Measurements from ENCODE around the gene PRKCH. TPM values are rescaled to one million over a fixed set of nuclear protein-coding genes. Genes with fewer than 3 reads are reported as not detected.

Gene PRKCH
- total RNA-seq, 1 experiment from 2014 or later = 12.4 TPM

- Mint-ChIP-seq H3K4me1 (ENCODE audit: insufficient read depth, unreplicated experiment) (peaks cover 38% of the 10 kb centered on the region), H3K9me3 (ENCODE audit: unreplicated experiment) (no peaks in the 10 kb centered on the region), H3K27me3 (ENCODE audit: insufficient read depth, unreplicated experiment) (no peaks in the 10 kb centered on the region), H3K4me3 (ENCODE audit: unreplicated experiment) (no peak overlapping the region), H3K36me3 (ENCODE audit: insufficient read depth, unreplicated experiment) (peaks cover 4% of the 10 kb centered on the region), H3K27ac (ENCODE audit: low read depth, unreplicated experiment) (no peak overlapping the region)
- TF ChIP-seq CTCF (IDR thresholded peaks at IDR 0.05; ENCODE audit: unreplicated experiment) = no peak
- CTCF ChIA-PET = interaction anchor here (0.6 to 2.0 kb wide), 7 partner anchors 23 to 359 kb away, joined by 3 to 7 read pairs (median 3); partner anchors contain the start of gene SNAPC1
- POLR2A ChIA-PET = interaction anchor here (0.7 to 7.8 kb wide), 11 partner anchors 9 to 282 kb away, joined by 3 to 103 read pairs (median 4); partner anchors contain the start of genes HIF1A and SNAPC1
- peak; percentile 79 for DNase-seq (ENCODE audit: unreplicated experiment)
- BruUV-seq (replicated peaks) = no TSS peak
- intact Hi-C loops (cut with micrococcal nuclease) = no loop called here
Observed at GRCh38 chr14:61479746-61480502, 158.5 kb downstream of the PRKCH start.

GRCh38 chr14:61480704-61481285 lies 159.4 kb downstream of the PRKCH start:
- no peak for TF ChIP-seq CTCF (IDR thresholded peaks at IDR 0.05; ENCODE audit: unreplicated experiment)
- Mint-ChIP-seq H3K4me1 (ENCODE audit: insufficient read depth, unreplicated experiment) (peaks cover 38% of the 10 kb centered on the region), H3K36me3 (ENCODE audit: insufficient read depth, unreplicated experiment) (peaks cover 7% of the 10 kb centered on the region), H3K27me3 (ENCODE audit: insufficient read depth, unreplicated experiment) (no peaks in the 10 kb centered on the region), H3K4me3 (ENCODE audit: unreplicated experiment) (no peak overlapping the region), H3K9me3 (ENCODE audit: unreplicated experiment) (no peaks in the 10 kb centered on the region), H3K27ac (ENCODE audit: low read depth, unreplicated experiment) (no peak overlapping the region)
- no TSS peak for BruUV-seq (replicated peaks)
- ChIA-PET POLR2A (interaction anchor here (0.7 to 7.8 kb wide), 8 partner anchors 9 to 281 kb away, joined by 3 to 103 read pairs (median 4); partner anchors contain the start of genes HIF1A and SNAPC1), CTCF (interaction anchor here (0.6 to 2.0 kb wide), 6 partner anchors 10 to 385 kb away, joined by 3 to 7 read pairs (median 4); no protein-coding TSS in a partner anchor)
- no peak for DNase-seq (ENCODE audit: unreplicated experiment)
- intact Hi-C loops (cut with micrococcal nuclease) = no loop called here

- DNase-seq (ENCODE audit: unreplicated experiment) = no peak
- BruUV-seq (replicated peaks) = no TSS peak
- intact Hi-C loops (cut with micrococcal nuclease) = no loop called here
- H3K27ac Mint-ChIP-seq (ENCODE audit: low read depth, unreplicated experiment) = no peak overlapping the region
- POLR2A ChIA-PET = interaction anchor here (1.4 to 7.8 kb wide), 2 partner anchors 19 to 80 kb away, joined by 3 to 85 read pairs; no protein-coding TSS in a partner anchor
- H3K9me3 Mint-ChIP-seq (ENCODE audit: unreplicated experiment) = no peaks in the 10 kb centered on the region
- CTCF ChIA-PET = interaction anchor here (1.4 kb wide), 1 partner anchor 250 kb away, joined by 5 read pairs; no protein-coding TSS in a partner anchor
- no peaks in the 10 kb centered on the region for H3K27me3 Mint-ChIP-seq (ENCODE audit: insufficient read depth, unreplicated experiment)
- H3K4me3 Mint-ChIP-seq (ENCODE audit: unreplicated experiment) = no peak overlapping the region
- no peak for TF ChIP-seq CTCF (IDR thresholded peaks at IDR 0.05; ENCODE audit: unreplicated experiment)
- H3K4me1 Mint-ChIP-seq (ENCODE audit: insufficient read depth, unreplicated experiment) = peaks cover 34% of the 10 kb centered on the region
- H3K36me3 Mint-ChIP-seq (ENCODE audit: insufficient read depth, unreplicated experiment) = peaks cover 12% of the 10 kb centered on the region
Observed at GRCh38 chr14:61481701-61482100, 160.3 kb downstream of the PRKCH start.

All from MCF 10A (cell line).